ENCODE data around the gene EYA2. TPM values are rescaled to one million over a fixed set of nuclear protein-coding genes. Genes with fewer than 3 reads are reported as not detected.

The EYA2 gene
- total RNA-seq, 1 donor from 2014 or later, result 1.8 TPM

DNA sequence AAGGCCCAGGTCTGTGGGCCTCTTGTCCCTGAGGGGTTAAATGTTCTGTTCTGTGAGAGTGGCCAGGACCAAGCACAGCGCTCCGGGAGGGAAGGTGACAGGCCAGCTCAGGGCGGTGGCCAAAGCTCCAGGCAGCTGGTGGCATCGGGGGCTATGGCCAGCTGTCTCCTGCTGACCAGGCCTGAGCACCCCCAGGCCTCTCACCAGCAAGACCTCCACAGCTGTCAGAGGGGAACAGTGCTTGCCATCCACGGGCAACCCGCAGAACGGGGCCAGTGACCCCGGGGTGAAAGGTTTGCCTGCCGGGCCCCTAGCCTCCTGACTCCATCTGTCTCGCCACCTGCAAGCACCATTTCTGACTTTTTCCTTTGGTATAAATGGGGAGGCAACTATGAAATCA is 46.0 kb downstream of the EYA2 start:
- no peak for DNase-seq (ENCODE audit: low spot score)
- H3K27ac Mint-ChIP-seq, result no peak overlapping the region
- Histone ChIP-seq H3K36me3 (no peaks in the 10 kb centered on the region), H3K4me3 (no peak overlapping the region), H3K4me1 (peaks cover 7% of the 10 kb centered on the region), H4K20me1 (ENCODE audit: low read depth) (no peaks in the 10 kb centered on the region), H3K27ac (no peak overlapping the region), H3K79me2 (ENCODE audit: low read depth) (no peaks in the 10 kb centered on the region), H3K27me3 (no peaks in the 10 kb centered on the region), H2AFZ (replicated peaks) (no peak overlapping the region), H3K9me3 (ENCODE audit: low read depth) (no peaks in the 10 kb centered on the region), H3F3A (ENCODE audit: low read depth) (peaks cover 7% of the 10 kb centered on the region), H3K9ac (no peak overlapping the region), H3K4me2 (no peak overlapping the region)
- H3K4me1 Mint-ChIP-seq, result peaks cover 7% of the 10 kb centered on the region
- no peaks in the 10 kb centered on the region for H3K9me3 Mint-ChIP-seq
- TF ChIP-seq EZH2phosphoT487 (IDR thresholded peaks at IDR 0.05), result no peak
- no peak for TF ChIP-seq EZH2 (IDR thresholded peaks at IDR 0.05)
- TF ChIP-seq, protein P1, sequence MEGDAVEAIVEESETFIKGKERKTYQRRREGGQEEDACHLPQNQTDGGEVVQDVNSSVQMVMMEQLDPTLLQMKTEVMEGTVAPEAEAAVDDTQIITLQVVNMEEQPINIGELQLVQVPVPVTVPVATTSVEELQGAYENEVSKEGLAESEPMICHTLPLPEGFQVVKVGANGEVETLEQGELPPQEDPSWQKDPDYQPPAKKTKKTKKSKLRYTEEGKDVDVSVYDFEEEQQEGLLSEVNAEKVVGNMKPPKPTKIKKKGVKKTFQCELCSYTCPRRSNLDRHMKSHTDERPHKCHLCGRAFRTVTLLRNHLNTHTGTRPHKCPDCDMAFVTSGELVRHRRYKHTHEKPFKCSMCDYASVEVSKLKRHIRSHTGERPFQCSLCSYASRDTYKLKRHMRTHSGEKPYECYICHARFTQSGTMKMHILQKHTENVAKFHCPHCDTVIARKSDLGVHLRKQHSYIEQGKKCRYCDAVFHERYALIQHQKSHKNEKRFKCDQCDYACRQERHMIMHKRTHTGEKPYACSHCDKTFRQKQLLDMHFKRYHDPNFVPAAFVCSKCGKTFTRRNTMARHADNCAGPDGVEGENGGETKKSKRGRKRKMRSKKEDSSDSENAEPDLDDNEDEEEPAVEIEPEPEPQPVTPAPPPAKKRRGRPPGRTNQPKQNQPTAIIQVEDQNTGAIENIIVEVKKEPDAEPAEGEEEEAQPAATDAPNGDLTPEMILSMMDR (IDR thresholded peaks at IDR 0.05), result no peak
- peaks cover 8% of the 10 kb centered on the region for H3K27me3 Mint-ChIP-seq (ENCODE audit: insufficient read depth, low read depth)
- no peak overlapping the region for H3K4me3 Mint-ChIP-seq
- H3K36me3 Mint-ChIP-seq, result no peaks in the 10 kb centered on the region

DNA sequence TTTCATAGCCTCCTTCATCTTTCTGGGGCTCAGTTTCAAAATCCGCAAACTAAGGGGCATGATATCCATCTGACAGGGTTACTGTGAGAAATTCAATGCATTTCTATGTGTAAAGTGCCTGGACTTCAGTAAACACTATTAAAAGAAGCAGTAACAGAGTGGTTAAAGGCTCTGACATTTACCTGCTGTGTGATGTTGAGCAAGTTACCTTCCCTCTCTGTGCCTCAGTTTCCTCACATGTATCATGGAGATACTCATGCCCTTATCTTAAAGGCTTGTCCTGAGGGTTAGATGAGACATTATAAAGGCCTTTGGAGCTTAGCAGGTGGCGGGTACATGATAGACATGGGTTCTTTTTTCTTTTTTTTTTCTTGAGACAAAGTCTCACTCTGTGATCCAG is 46.8 kb downstream of the EYA2 start:
- H3F3A ChIP-seq (ENCODE audit: low read depth), result peaks cover 11% of the 10 kb centered on the region
- H3K36me3 ChIP-seq, result no peaks in the 10 kb centered on the region
- H3K4me3 ChIP-seq, result no peak overlapping the region
- H3K27ac ChIP-seq, result no peak overlapping the region
- Mint-ChIP-seq H3K9me3 (no peaks in the 10 kb centered on the region), H3K36me3 (no peaks in the 10 kb centered on the region), H3K27ac (no peak overlapping the region), H3K4me1 (peaks cover 10% of the 10 kb centered on the region), H3K27me3 (ENCODE audit: insufficient read depth, low read depth) (peaks cover 8% of the 10 kb centered on the region), H3K4me3 (no peak overlapping the region)
- H3K9ac ChIP-seq, result no peak overlapping the region
- H2AFZ ChIP-seq (replicated peaks), result no peak overlapping the region
- H4K20me1 ChIP-seq (ENCODE audit: low read depth), result no peaks in the 10 kb centered on the region
- TF ChIP-seq EZH2phosphoT487 (IDR thresholded peaks at IDR 0.05) (no peak), EZH2 (IDR thresholded peaks at IDR 0.05) (no peak)
- TF ChIP-seq, protein P1 (IDR thresholded peaks at IDR 0.05), result no peak
- no peak for DNase-seq (ENCODE audit: low spot score)
- no peak overlapping the region for H3K4me2 ChIP-seq
- no peaks in the 10 kb centered on the region for H3K79me2 ChIP-seq (ENCODE audit: low read depth)
- peaks cover 9% of the 10 kb centered on the region for H3K4me1 ChIP-seq
- no peaks in the 10 kb centered on the region for H3K9me3 ChIP-seq (ENCODE audit: low read depth)
- H3K27me3 ChIP-seq, result no peaks in the 10 kb centered on the region

DNA sequence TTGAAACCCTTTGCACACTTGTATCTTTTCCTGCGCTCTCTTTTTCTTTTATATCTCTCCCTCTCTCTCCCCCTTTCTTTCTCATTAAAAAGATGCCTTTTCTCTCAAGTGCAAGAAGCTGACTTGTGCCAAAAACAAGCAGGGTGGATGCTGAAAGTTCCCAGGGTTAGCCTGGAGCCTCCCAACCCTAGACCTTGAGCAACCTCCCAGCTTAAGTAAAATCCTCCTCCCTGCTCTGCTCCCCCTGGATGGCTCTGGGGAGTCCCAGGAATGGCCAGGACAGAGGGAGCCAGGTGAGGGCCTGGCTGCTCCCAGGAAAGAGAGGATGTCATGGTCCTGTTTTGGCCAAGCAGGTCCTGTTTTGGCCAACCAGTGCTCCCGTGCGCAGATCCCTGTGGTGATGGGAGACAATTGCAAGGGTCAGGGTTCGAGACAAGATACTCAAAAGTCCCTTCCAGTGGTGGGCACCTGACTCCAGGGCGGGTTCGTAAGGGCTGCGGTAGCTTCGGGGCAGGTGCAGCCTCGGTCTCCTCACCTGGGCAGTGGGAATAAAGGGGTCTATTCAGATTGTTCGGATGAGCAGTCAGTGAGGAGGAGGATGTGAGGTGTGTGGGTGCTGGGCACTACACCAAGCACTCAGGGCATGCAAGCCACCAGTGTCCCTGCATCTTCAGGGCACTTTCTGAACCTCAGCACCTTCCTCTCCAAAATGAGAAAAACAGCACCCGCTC is 49.4 kb downstream of the EYA2 start:
- TF ChIP-seq, protein P1 (IDR thresholded peaks at IDR 0.05), result no peak
- no peak for TF ChIP-seq EZH2phosphoT487 (IDR thresholded peaks at IDR 0.05)
- TF ChIP-seq EZH2 (IDR thresholded peaks at IDR 0.05), result no peak
- Histone ChIP-seq H3K36me3 (no peaks in the 10 kb centered on the region), H2AFZ (replicated peaks) (no peak overlapping the region), H3K27ac (no peak overlapping the region), H3K79me2 (ENCODE audit: low read depth) (no peaks in the 10 kb centered on the region), H3K4me2 (no peak overlapping the region), H3K4me3 (no peak overlapping the region), H3K9ac (no peak overlapping the region), H3F3A (ENCODE audit: low read depth) (peaks cover 11% of the 10 kb centered on the region), H3K4me1 (peaks cover 9% of the 10 kb centered on the region), H3K9me3 (ENCODE audit: low read depth) (no peaks in the 10 kb centered on the region), H3K27me3 (no peaks in the 10 kb centered on the region), H4K20me1 (ENCODE audit: low read depth) (no peaks in the 10 kb centered on the region)
- Mint-ChIP-seq H3K4me3 (no peak overlapping the region), H3K27me3 (ENCODE audit: insufficient read depth, low read depth) (peaks cover 4% of the 10 kb centered on the region), H3K36me3 (no peaks in the 10 kb centered on the region), H3K9me3 (no peaks in the 10 kb centered on the region), H3K27ac (no peak overlapping the region), H3K4me1 (peaks cover 6% of the 10 kb centered on the region)
- DNase-seq (ENCODE audit: low spot score), result no peak
